Mucosa of gallbladder (tissue), 1 donor: ENCODE measurements around the gene TMEM219. TPM values are rescaled to one million over a fixed set of nuclear protein-coding genes. Genes with fewer than 3 reads are reported as not detected.

Experiments
- DNase-seq: peaks from one replicate; pipeline ENCODE4 v3.0.0-alpha.2; 2020; ENCODE audit warnings: low spot score
- total RNA-seq: library from RNA; stranded (reverse); gene quantifications from one replicate; pipeline ENCODE4 v1.2.1, GENCODE V29; 2021
- donor health status: DM: no; HTN: no; CAD: no.

TMEM219 gene
- total RNA-seq, 1 donor from 2014 or later: 167 TPM

DNA sequence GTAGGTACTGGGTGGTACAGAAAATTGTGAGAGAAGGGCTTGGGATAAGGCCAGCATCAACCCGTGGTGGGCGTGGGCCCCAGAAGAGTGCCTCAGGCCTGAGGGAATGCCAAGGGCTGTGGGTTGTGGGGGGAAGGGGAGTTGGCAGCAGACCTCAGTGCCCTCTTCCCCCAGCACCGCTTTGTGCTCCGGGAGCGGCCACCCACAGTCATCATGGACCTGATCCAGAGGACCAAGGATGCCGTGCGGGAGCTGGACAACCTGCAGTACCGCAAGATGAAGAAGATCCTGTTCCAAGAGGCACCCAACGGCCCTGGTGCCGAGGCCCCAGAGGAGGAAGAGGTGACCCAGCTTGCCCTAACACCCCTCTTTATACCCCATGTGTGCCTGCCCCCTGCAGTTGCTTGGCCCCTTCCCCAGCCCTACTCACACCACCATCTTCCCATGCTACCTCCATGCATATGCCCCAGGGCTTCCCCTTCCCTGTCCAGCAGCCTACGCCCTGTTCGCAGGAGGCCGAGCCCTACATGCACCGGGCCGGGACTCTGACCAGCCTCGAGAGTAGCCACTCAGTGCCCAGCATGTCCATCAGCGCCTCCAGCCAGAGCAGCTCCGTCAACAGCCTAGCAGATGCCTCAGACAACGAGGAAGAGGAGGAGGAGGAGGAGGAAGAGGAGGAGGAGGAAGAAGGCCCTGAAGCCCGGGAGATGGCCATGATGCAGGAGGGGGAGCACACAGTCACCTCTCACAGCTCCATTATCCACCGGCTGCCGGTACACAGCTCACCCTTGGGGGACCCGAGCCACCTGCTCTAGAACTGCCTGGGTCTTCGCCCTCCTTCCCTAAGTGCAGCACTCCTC is 20.9 kb downstream of the TMEM219 start:
- no peak for DNase-seq

DNA sequence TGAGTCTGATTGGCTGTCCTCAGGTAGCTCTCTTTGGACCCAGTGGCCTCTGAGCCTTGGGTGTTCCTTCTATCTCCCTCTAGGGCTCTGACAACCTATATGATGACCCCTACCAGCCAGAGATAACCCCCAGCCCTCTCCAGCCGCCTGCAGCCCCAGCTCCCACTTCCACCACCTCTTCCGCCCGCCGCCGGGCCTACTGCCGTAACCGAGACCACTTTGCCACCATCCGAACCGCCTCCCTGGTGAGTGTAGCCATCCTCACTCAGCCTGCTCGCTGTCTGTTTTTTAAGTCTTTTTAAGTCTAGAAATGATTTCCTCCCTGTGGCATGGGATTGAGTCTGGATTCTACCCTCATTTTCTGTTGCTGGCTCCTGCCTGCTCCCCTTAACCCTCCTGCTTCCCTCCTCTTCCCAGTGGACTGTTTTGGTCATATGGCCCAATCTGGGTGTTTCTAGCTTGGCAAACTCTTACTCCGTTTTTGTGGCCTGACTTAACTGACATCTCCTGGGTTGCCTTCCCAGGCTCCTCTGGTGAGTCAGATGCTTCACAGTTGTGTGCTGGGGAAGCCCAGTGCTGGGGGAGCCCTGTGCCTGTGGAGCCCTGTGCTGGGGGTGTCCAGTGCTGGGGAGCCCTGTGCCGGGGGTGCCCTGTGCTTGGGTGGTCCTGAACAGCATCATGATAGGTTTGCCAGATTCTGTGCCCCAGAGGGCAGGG is 21.7 kb downstream of the TMEM219 start:
- DNase-seq: no peak

DNA sequence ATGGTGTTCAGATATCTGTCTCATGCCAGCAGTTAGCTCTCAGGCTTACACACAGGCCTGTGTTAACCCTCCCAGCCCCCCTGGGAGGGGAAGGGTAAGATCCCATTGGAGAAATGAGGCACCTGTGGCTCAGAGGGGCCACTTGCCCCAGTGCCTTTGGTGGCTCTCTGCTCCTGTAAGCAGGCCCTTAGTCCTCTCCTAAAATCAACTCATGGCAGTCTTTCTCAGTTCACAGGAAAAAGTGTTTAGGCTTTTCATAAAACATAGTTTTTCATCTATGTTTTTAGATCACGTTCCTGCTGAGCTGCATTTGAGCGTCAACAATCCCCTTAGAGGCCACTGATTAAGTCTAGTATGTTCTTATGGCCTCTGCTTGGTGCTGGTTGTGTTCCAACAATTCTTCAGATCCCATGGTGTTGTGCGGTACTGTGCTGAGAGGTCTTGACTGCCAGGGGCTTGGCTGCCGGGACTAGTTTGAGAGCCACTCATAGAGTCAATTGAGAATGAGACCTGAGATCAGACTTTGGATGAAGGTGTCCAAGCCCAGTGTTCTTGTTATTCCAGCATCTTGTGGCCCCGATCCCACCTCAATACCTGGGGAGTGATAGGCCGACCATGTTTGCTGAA is 22.4 kb downstream of the TMEM219 start:
- DNase-seq: no peak

DNA sequence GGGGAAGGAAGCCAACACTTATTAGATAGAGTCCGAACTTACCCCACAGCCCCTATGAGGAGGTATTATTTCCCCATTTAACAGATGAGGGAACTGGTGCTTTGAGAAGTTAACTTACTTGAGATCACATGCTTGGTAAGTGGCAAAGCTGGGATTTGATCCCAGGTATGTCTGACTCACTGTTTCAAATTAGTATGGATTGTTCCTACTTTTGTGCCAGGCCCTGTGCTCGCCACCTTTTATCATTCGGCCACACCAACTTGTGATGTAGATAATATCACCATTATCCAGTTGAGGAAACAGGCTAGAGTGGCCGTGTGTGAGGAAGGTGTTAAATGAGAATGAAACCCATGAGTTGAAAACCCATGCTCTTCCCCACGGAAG is 22.9 kb downstream of the TMEM219 start:
- no peak for DNase-seq

DNA sequence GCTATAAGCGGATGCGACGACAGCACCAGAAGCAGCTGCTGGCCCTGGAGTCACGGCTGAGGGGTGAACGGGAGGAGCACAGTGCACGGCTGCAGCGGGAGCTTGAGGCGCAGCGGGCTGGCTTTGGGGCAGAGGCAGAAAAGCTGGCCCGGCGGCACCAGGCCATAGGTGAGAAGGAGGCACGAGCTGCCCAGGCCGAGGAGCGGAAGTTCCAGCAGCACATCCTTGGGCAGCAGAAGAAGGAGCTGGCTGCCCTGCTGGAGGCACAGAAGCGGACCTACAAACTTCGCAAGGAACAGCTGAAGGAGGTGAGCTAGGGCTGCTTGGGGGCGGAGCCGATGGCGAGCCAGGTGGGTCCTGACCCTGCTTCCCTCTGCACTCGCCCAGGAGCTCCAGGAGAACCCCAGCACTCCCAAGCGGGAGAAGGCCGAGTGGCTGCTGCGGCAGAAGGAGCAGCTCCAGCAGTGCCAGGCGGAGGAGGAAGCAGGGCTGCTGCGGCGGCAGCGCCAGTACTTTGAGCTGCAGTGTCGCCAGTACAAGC is 23.5 kb downstream of the TMEM219 start:
- DNase-seq: no peak

DNA sequence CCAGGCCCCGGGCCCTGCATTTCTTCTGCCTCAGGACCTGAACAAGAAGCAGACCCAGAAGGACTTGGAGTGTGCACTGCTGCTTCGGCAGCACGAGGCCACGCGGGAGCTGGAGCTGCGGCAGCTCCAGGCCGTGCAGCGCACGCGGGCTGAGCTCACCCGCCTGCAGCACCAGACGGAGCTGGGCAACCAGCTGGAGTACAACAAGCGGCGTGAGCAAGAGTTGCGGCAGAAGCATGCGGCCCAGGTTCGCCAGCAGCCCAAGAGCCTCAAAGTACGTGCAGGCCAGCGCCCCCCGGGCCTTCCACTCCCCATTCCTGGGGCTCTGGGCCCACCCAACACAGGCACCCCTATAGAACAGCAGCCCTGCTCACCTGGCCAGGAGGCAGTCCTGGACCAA is 24.4 kb downstream of the TMEM219 start:
- no peak for DNase-seq

DNA sequence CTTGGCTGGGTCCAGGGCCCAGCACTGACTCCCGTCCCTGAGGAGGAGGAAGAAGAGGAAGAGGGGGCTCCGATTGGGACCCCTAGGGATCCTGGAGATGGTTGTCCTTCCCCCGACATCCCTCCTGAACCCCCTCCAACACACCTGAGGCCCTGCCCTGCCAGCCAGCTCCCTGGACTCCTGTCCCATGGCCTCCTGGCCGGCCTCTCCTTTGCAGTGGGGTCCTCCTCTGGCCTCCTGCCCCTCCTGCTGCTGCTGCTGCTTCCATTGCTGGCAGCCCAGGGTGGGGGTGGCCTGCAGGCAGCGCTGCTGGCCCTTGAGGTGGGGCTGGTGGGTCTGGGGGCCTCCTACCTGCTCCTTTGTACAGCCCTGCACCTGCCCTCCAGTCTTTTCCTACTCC is 25.1 kb downstream of the TMEM219 start:
- DNase-seq: no peak

DNA sequence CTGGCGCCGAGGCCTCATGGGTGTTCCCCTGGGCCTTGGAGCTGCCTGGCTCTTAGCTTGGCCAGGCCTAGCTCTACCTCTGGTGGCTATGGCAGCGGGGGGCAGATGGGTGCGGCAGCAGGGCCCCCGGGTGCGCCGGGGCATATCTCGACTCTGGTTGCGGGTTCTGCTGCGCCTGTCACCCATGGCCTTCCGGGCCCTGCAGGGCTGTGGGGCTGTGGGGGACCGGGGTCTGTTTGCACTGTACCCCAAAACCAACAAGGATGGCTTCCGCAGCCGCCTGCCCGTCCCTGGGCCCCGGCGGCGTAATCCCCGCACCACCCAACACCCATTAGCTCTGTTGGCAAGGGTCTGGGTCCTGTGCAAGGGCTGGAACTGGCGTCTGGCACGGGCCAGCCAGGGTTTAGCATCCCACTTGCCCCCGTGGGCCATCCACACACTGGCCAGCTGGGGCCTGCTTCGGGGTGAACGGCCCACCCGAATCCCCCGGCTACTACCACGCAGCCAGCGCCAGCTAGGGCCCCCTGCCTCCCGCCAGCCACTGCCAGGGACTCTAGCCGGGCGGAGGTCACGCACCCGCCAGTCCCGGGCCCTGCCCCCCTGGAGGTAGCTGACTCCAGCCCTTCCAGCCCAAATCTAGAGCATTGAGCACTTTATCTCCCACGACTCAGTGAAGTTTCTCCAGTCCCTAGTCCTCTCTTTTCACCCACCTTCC is 25.6 kb downstream of the TMEM219 start:
- no peak for DNase-seq

DNA sequence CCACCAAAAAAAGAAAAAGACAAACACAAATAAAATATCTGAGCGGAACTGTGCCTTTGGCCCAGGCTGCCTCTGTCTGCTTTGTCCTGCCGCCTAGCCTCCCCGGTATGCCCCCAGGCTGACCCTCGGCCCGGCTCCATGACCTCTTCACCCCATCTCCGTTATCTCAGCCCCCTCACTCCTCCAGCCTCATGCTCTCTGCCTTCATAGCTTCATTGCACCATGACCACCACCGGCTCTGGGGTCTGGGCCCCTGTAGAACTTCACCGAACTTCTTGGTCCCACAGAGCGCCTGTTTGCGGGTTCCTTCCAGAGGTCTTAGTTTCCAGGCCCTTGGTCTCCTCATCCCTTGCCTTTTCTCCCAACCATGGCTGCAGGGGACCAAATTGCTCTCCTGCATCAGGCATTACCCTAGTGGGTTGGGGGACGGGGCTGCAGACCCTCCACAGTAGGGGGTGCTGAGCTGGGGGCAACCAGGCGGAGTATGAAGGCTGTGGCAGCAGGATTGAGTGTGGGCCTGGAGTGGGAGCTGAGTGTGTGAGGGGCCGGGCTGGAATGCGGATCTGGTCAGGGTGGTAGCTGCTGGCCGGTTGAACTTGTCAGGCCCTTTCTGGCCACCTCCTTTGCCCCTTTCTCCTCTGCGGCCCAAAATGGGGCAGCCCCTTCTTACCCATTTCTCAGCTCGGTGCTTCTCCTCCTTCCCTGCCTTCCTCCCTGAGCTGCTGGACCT is 26.6 kb downstream of the TMEM219 start:
- DNase-seq: no peak

DNA sequence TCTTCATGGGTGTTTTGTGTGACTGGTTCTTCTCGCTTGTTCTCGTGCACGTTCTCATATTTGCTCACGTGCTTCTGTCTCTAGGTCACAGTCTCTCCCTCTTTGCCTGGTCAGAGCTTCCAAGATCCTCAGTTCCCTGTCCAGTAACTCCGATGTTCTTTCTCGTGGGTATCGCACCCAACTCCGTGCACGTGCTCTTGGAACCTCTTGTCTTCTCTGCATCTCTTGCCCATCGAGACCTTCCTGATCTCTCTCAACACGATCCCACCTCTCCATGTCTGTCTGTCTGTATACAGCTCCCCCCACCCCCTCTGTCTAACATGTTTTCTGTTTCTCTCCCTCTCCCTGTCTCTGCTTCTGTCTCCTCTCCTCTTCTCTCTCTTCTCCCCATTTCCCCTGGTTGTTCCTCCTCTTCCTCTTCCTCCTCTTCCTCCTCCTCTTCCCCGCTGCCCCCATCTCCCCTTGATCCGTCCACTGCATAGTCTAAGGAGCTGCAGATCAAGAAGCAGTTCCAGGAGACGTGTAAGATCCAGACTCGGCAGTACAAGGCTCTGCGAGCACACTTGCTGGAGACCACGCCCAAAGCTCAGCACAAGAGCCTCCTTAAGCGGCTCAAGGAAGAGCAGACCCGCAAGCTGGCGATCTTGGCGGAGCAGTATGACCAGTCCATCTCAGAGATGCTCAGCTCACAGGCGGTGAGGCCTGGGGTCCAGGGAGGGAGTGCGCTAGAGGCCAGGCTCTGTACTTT is 27.4 kb downstream of the TMEM219 start:
- no peak for DNase-seq

DNA sequence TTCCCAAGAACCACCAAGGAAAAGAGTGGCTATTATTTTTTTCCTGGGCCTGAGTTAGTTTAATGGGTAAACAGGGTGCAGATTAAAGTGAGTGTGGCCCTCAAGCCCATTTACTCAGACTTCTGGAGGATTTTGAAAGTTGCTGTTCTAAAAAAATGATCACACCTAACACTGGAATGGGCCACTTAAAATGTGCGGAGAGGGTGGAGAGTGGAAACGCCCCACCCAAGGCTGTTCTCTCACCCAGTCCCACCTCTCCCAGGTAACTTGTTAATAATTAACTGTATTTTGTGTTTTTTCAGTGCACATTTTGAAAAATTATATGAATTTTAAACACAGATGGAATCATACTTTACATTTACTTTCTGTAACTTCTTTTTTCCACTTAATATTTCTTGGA is 28.2 kb downstream of the TMEM219 start:
- DNase-seq: no peak

DNA sequence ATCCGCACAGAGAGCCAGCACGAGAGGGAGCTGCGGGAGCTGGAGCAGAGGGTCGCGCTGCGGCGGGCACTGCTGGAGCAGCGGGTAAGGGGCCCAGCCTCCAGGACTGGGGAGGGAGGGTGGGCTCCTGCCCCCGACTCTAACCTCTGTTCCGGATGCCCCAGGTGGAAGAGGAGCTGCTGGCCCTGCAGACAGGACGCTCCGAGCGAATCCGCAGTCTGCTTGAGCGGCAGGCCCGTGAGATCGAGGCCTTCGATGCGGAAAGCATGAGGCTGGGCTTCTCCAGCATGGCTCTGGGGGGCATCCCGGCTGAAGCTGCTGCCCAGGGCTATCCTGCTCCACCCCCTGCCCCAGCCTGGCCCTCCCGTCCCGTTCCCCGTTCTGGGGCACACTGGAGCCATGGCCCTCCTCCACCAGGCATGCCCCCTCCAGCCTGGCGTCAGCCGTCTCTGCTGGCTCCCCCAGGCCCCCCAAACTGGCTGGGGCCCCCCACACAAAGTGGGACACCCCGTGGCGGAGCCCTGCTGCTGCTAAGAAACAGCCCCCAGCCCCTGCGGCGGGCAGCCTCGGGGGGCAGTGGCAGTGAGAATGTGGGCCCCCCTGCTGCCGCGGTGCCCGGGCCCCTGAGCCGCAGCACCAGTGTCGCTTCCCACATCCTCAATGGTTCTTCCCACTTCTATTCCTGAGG is 29.1 kb downstream of the TMEM219 start:
- DNase-seq: no peak

DNA sequence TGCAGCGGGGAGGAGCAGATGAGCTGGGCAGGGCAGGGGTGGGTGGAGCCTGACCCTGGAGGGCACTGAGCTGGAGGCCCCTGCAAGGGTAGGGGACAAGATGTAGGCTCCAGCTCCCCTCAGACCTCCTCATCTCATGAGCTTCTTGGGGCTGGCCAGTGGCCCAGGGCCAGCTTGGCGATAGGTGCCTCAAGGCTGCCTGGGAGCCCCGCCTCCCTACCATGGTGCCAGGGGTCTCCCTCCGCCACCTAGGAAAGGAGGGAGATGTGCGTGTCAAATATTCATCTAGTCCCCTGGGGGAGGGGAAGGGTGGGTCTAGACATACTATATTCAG is 29.7 kb downstream of the TMEM219 start:
- no peak for DNase-seq

DNA sequence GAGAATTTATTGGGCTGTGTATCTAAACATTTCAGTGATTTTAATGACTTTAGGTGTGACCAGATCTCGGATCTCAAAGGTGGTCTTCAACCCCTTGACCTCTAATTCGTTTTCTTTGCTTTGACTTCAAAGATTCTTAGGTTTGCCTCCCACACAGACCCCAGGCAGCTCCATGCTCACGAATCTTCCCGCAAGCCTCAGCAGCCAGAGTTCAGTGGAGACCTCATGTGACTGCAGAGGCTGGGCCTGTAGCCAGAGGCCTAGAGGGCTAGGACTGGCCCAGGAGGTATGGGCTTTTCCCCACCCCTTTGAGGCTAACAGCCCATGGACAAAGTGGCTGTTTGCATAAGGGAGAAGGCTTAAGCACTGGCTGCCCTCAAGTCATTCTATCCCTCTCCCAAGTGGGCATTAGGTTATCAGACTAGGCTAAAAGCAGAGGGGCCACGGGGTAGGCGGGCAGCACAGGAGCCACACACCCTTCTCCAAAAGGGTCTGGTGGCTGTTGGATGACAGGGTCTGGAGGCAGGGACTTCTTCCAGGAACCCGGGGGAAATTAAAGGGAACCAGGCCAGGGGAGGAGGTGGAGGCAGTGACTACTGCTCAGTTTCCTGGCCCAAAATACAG is 30.6 kb downstream of the TMEM219 start:
- DNase-seq: no peak

DNA sequence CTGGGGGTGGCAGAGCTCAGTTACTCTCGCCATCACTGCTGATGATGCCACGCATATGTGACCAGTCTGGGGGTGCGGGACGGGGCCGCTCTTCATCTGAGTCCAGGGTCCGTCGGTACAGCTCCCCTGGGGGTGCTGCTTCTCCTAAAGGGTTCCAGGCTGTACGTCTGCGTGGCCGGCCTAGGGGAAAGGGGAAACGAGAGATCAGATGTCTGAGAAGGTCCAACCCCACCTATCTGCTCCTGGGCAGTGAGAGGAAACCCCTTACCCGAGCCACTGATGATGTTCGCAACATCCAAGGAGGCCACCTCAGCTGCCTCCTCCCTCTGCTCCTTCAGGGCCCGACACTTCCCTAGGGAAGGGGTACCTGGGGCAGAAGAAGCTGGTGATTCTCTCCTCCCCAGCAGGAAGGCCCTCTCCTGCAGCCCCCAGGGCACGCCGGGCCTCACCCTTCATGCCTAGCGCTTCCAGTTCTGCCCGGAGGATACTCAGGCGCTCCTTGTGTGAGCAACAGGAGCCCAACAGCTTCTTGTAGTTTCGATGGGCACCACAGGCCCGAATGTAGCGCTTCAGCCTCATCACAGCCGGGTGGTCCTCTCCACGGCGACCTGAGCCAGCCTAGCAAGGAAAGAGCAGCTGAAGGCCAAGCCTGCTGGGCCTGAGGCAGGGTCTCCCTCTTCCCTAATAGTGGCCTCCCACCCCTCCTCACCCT is 31.5 kb downstream of the TMEM219 start:
- DNase-seq: no peak

DNA sequence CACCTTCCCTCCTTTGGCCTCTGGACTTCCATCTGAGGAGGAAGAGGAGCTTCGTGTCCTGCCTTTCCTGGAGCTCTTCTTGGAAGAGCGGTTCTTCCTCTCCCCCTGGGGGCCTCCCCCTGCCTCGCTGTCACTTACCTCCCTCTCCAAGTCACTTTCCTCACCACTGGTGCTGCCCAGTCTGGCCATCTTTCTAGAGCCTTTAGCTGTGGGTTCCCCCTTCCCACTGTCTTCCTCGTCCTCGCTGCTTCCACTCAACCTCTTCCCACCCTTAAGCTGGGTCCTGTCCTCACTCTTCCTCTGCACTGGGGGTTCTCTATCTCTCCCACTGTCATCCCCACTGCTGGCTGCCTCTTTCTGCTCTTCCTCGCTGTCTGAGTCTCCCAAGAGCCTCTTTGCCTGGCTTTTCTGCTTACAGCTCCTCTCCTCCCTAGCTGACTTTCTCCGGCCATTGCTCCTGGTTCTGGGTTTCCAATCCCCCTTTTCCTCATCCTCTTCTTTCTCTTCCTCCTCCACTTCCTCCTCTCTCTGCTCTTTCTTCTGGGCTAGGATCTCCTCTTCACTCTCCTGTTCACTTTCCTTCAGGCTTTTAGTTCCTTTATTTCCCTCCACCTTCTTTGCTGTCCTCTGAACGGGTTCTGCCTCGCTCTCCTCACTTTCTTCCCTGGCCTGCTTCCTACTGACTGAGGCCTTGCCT is 32.2 kb downstream of the TMEM219 start:
- DNase-seq: no peak

DNA sequence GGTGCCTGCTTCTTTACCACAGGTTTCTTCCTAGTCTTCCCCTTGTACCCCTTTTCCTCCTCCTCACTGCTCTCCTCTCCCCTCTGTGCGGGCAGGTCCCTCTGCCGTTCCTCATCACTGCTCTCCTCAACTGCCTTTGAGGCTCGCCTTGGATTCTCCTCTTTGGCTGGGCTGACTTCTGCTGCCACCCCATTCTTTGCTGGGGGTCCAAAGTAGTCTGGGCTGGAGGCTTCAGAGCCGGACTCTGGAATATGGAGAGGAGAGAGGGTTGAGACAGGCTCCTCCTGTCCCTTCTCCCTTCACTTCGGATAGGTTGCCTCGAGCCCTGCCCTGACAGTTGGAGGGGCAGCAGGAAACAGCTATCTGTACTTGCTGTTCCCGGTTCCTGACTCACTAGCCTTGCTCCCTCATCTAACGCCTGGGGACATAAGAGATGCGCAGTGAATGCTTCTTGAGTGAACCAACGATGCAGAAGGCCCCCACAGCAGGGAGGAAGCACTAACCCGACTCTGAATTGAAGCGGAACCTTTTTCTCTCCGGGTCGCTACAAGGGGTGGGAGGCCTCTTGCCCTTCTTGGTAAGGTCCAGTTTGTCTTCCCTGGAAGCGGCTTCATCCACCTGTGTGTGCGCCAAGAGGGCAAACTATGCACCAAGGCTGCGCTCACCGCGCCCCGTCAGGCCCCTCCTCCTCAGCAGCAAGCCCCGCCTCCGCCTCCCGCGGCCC is 32.9 kb downstream of the TMEM219 start:
- no peak for DNase-seq
